Astrocyte (in vitro differentiated cells and primary cell): ENCODE data around the gene RNF14.

Source experiments
- CTCF ChIP-seq: IDR thresholded peaks from 2 replicates; pipeline ENCODE4 v1.5.1; 2011; ENCODE audit warnings: low read depth, mild to moderate bottlenecking, inconsistent platforms, low read length, moderate library complexity; ENCODE audit not compliant: insufficient read depth
- EZH2 ChIP-seq: IDR thresholded peaks from 2 replicates; pipeline ENCODE4 v1.6.1; 2012; ENCODE audit warnings: mild to moderate bottlenecking, low read length, inconsistent platforms; ENCODE audit not compliant: insufficient read depth

- TF ChIP-seq CTCF (no peak), EZH2 (no peak)
Observed at GRCh38 chr5:141994511-141995136, 25.7 kb downstream of the RNF14 start.
